Endothelial cell of umbilical vein (primary cell): Measurements from ENCODE around the gene PRUNE2. TPM values are rescaled to one million over a fixed set of nuclear protein-coding genes. Genes with fewer than 3 reads are reported as not detected.

Experiments used
- BruUV-seq: library from RNA; stranded (reverse); fragments of 400-500 nt; replicated peaks from 2 replicates; lab custom pipeline; 2021; lab: Mats Ljungman, UMichigan
- CTCF ChIA-PET: fragments of 300-600, 350-600 bp; sonication (Branson Sonifier 250); formaldehyde crosslinking; loops from one replicate; lab custom pipeline; 2021; ENCODE audit warnings: antibody characterized with exemption, inconsistent platforms; lab: Charles Lee
- POLR2A ChIA-PET: fragments of 300-600, 350-600 bp; sonication (Branson Sonifier 250); formaldehyde crosslinking; loops from one replicate; lab custom pipeline; 2021; ENCODE audit warnings: antibody characterized with exemption, inconsistent platforms; lab: Charles Lee
- DNase-seq: peaks from one replicate; pipeline ENCODE4 v3.0.0-alpha.2; 2011; ENCODE audit warnings: low read depth, low spot score
- FAIRE-seq: peaks from 2 replicates; lab custom pipeline; 2011; peaks lifted over from hg19 to GRCh38; lab: Jason Lieb, UNC
- H2AFZ ChIP-seq: 2 replicates; pipeline ENCODE4 v1.6.0; 2012; ENCODE audit warnings: low read depth, low read length, control low read depth, inconsistent platforms
- H3K27ac ChIP-seq: 2 replicates; pipeline ENCODE4 v1.5.1; 2011; ENCODE audit warnings: low read depth, mild to moderate bottlenecking, control low read depth, low read length, moderate library complexity; ENCODE audit not compliant: insufficient read depth
- H3K27me3 ChIP-seq, 2 experiments: 2 replicates each; pipeline versions ENCODE4 v1.6.0 to v1.6.1; 2011; ENCODE audit warnings: low read length in 2 of 2, mixed read lengths in 1 of 2; ENCODE audit not compliant: control insufficient read depth in 2 of 2, insufficient read depth in 2 of 2
- H3K36me3 ChIP-seq, 2 experiments: 2 replicates in 1 of 2; 3 replicates in 1 of 2; pipeline ENCODE4 v1.5.1; 2011; ENCODE audit warnings: low read length in 2 of 2, mild to moderate bottlenecking in 1 of 2, moderate library complexity in 1 of 2; ENCODE audit not compliant: control insufficient read depth in 2 of 2, insufficient read depth in 2 of 2; ENCODE audit errors: extremely low read depth in 1 of 2
- H3K4me1 ChIP-seq: 3 replicates; pipeline ENCODE4 v1.5.1; 2011; ENCODE audit warnings: mild to moderate bottlenecking, low read length; ENCODE audit not compliant: control insufficient read depth, insufficient read depth; ENCODE audit errors: extremely low read depth
- H3K4me2 ChIP-seq: 2 replicates; pipeline ENCODE4 v1.6.1; 2011; ENCODE audit warnings: low read length, control low read depth, mixed read lengths; ENCODE audit not compliant: insufficient read depth
- H3K4me3 ChIP-seq, 3 experiments: fragments of 200-600 bp in 1 of 3; sonication (generic), shearing (Covaris generic) in 1 of 3; replicated peaks in 1 of 3; 2 replicates each; pipeline ENCODE4 v1.5.1; 2011 to 2016; ENCODE audit warnings: control low read depth in 3 of 3, low read length in 3 of 3, mild to moderate bottlenecking in 2 of 3, inconsistent platforms in 1 of 3, low read depth in 1 of 3, moderate library complexity in 1 of 3; ENCODE audit not compliant: insufficient read depth in 1 of 3
- H3K79me2 ChIP-seq: 2 replicates; pipeline ENCODE4 v1.6.0; 2012; ENCODE audit warnings: low read length, inconsistent platforms; ENCODE audit not compliant: control insufficient read depth, insufficient read depth
- H3K9ac ChIP-seq: replicated peaks from 2 replicates; pipeline ENCODE3; 2011; ENCODE audit warnings: low read length, control low read depth; ENCODE audit not compliant: insufficient read depth; ENCODE audit errors: extremely low read depth
- H3K9me1 ChIP-seq: replicated peaks from 3 replicates; pipeline ENCODE4 v1.6.0; 2011; ENCODE audit warnings: mild to moderate bottlenecking, low read length; ENCODE audit not compliant: control insufficient read depth, insufficient read depth; ENCODE audit errors: extremely low read depth
- H3K9me3 ChIP-seq: replicated peaks from 2 replicates; pipeline ENCODE4 v1.5.1; 2012; ENCODE audit warnings: low read length, inconsistent platforms; ENCODE audit not compliant: control insufficient read depth, insufficient read depth
- H4K20me1 ChIP-seq: replicated peaks from 2 replicates; pipeline ENCODE3; 2011; ENCODE audit warnings: mild to moderate bottlenecking, low read length; ENCODE audit not compliant: control insufficient read depth, insufficient read depth; ENCODE audit errors: extremely low read depth
- CTCF ChIP-seq, 2 donors: IDR thresholded peaks; 1 replicate in 1 of 2; 2 replicates in 1 of 2; pipeline ENCODE4 v1.5.1; 2011; ENCODE audit warnings: low read length in 2 of 2, mild to moderate bottlenecking in 2 of 2, moderate library complexity in 2 of 2, control low read depth in 1 of 2, inconsistent platforms in 1 of 2, low read depth in 1 of 2; ENCODE audit not compliant: insufficient read depth in 1 of 2; ENCODE audit errors: extremely low read depth in 1 of 2
- EZH2 ChIP-seq: IDR thresholded peaks from 2 replicates; pipeline ENCODE4 v1.6.1; 2012; ENCODE audit warnings: borderline replicate concordance, low read depth, mild to moderate bottlenecking, moderate library complexity, low read length, inconsistent platforms; ENCODE audit not compliant: severe bottlenecking
- FOS ChIP-seq: IDR thresholded peaks from 2 replicates; pipeline ENCODE4 v1.6.1; 2011; ENCODE audit warnings: mild to moderate bottlenecking, low read length, moderate library complexity, borderline replicate concordance; ENCODE audit not compliant: insufficient read depth
- GATA2 ChIP-seq: IDR thresholded peaks from 2 replicates; pipeline ENCODE4 v1.7.0; 2011; ENCODE audit warnings: low read depth, mild to moderate bottlenecking, moderate library complexity, mixed read lengths, low read length; ENCODE audit not compliant: insufficient read length, insufficient read depth
- JUN ChIP-seq: IDR thresholded peaks from 2 replicates; pipeline ENCODE4 v1.6.1; 2011; ENCODE audit warnings: borderline replicate concordance, low read depth; ENCODE audit not compliant: insufficient read length, insufficient read depth
- MAX ChIP-seq: IDR thresholded peaks from 2 replicates; pipeline ENCODE4 v1.6.1; 2011; ENCODE audit not compliant: insufficient read depth, insufficient read length
- MYC ChIP-seq: IDR thresholded peaks from one replicate; pipeline ENCODE4 v1.6.1; 2011; ENCODE audit warnings: mild to moderate bottlenecking, low read depth, low read length
- POLR2A ChIP-seq: IDR thresholded peaks from 2 replicates; pipeline ENCODE4 v1.6.1; 2012; ENCODE audit warnings: low read depth, mild to moderate bottlenecking, control low read depth, low read length
- POLR2AphosphoS5 ChIP-seq: IDR thresholded peaks from 2 replicates; pipeline ENCODE4 v1.6.1; 2012; ENCODE audit warnings: low read depth, mild to moderate bottlenecking, control low read depth, low read length, moderate library complexity; ENCODE audit not compliant: insufficient read depth
- dilution Hi-C: fragments of 300-500 bp; cut with MboI; formaldehyde crosslinking; loops from one replicate; pipeline ENCODE4 v1.15.0; 2019; ENCODE audit warnings: low sequenced_read_pairs; ENCODE audit not compliant: extremely low pct_ligation_motif_present
- intact Hi-C: fragments of 100-400 bp; cut with micrococcal nuclease; formaldehyde crosslinking; loops from one replicate; pipeline ENCODE4 v1.10.0; 2022
- polyA plus RNA-seq, 4 experiments: library from polyadenylated mRNA; depleted of rRNA in 3 of 4; stranded (reverse) in 3 of 4; unstranded in 1 of 4; fragments of >200 nt; gene quantifications; 2 replicates each; pipeline versions ENCODE4 v1.2.1 to v1.2.3, GENCODE V29; 2011 to 2012; ENCODE audit warnings: missing spikeins in 1 of 4
- total RNA-seq: library from RNA; stranded (reverse); gene quantifications from 2 replicates; pipeline ENCODE4 v1.2.3, GENCODE V29; 2021

PRUNE2 gene
- total and polyA plus RNA-seq, 2 donors (not counting 3 experiments of a cell fraction or from before 2014, with no cell fraction given), result 15.8 to 21.7 TPM

- TF ChIP-seq POLR2AphosphoS5, result no peak
- TF ChIP-seq JUN, result no peak
- no peak for TF ChIP-seq CTCF (IDR thresholded peaks at IDR 0.05; ENCODE audit: extremely low read depth in 1 of 2, insufficient read depth in 1 of 2, low read depth in 1 of 2, low read length in 2 of 2)
- TF ChIP-seq FOS, result no peak
- TF ChIP-seq EZH2, result no peak
- TF ChIP-seq MAX, result no peak
- no peak for TF ChIP-seq GATA2
- no peak for TF ChIP-seq POLR2A
- TF ChIP-seq MYC, result no peak
- Histone ChIP-seq H3K36me3 (no peaks in the 10 kb centered on the region), H3K4me1 (no peaks in the 10 kb centered on the region), H3K9me3 (no peaks in the 10 kb centered on the region), H3K27me3 (no peaks in the 10 kb centered on the region), H4K20me1 (no peaks in the 10 kb centered on the region), H3K9me1 (no peaks in the 10 kb centered on the region), H2AFZ (no peak overlapping the region), H3K9ac (no peak overlapping the region), H3K27ac (no peak overlapping the region), H3K79me2 (no peaks in the 10 kb centered on the region), H3K4me2 (no peak overlapping the region), H3K4me3 (no peak overlapping the region)
- POLR2A ChIA-PET, result no interaction called here
- no TSS peak for BruUV-seq
- DNase-seq (no peak), FAIRE-seq (no peak)
- CTCF ChIA-PET, result no interaction called here
- dilution Hi-C loops (no loop called here), intact Hi-C loops (no loop called here)
Measured at GRCh38 chr9:76883341-76883855, 22.5 kb downstream of the PRUNE2 start.
